A549 treated with AZD2906 at 1 μM for 4 hours (cell line): ENCODE data around the gene OPN3. TPM values are rescaled to one million over a fixed set of nuclear protein-coding genes. Genes with fewer than 3 reads are reported as not detected.

Source experiments
- total RNA-seq: library from RNA; stranded (reverse); fragments of 200-300 nt; extraction: Qiagen RNA extraction; gene quantifications from 5 replicates; pipeline ENCODE4 v1.2.3, GENCODE V29; 2022

The OPN3 gene
- 54.6 to 68.0 TPM (median 60.3 TPM) in 5 replicates for total RNA-seq

GRCh38 chr1:241640149-241640866 lies at the start of gene OPN3, which contains the start of gene CHML:
OPN3 (minus strand) TSS chr1:241640369; CDS start chr1:241640254, 115 bp downstream.
CHML (minus strand) TSS chr1:241640369; CDS start chr1:241635766, 4,603 bp downstream.

GRCh38 chr1:241652012-241652411 lies 11.8 kb upstream of the OPN3 start, which contains the start of gene WDR64:
WDR64 (plus strand) TSS chr1:241652281; CDS start chr1:241652485, 204 bp downstream.

Other genes with a start within 250 kb of the OPN3 start
- gene FH, start 120.6 kb downstream of the OPN3 start, total RNA-seq = 81.2 to 86.5 TPM (median 85.4 TPM) in 5 replicates
- gene KMO, start 108.0 kb downstream of the OPN3 start, total RNA-seq = 0.51 to 1.2 TPM (median 0.98 TPM) in 5 replicates
- gene CHML, start within 50 bp of the OPN3 start, total RNA-seq = 7.8 to 9.4 TPM (median 8.3 TPM) in 5 replicates
- not detected in 5 replicates for gene WDR64, start 11.9 kb upstream of the OPN3 start, total RNA-seq
- 18.9 to 30.5 TPM (median 21.0 TPM) in 5 replicates for gene EXO1, start 207.8 kb upstream of the OPN3 start, total RNA-seq